Measurements from ENCODE around the gene TMEM129.

TMEM129 gene

DNA sequence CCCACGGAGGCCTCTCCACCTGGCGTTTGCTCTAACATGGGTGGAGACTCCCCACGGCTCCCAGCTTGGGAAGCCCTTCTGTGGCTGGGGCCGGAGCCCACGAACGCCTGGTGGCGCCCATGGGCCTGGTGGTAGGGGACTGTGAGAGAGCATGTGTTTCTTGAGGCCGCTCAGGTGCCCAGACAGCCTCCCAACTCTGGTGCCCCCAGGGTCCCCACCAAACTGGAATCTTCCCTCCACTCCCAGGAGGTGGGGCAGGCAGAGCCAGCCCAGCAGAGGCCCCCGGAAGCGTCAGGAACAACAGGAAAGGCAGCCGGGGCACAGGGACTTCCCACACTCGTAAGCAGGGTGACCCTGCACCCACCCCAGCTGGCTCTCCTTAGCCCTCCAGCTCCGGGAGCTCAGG is 38.7 kb upstream of the TMEM129 start:
- no peak overlapping the region for H3K4me3 ChIP-seq (ENCODE audit: low read depth, low read length)
- TF ChIP-seq MYC (IDR thresholded peaks at IDR 0.05; ENCODE audit: low read depth, low read length) (no peak), POLR2A (IDR thresholded peaks at IDR 0.05; ENCODE audit: extremely low read depth, insufficient read length) (no peak)
- TF ChIP-seq, protein P1, sequence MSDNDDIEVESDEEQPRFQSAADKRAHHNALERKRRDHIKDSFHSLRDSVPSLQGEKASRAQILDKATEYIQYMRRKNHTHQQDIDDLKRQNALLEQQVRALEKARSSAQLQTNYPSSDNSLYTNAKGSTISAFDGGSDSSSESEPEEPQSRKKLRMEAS (IDR thresholded peaks at IDR 0.05; ENCODE audit: low read depth, low read length) = no peak
- TF ChIP-seq, protein P2, sequence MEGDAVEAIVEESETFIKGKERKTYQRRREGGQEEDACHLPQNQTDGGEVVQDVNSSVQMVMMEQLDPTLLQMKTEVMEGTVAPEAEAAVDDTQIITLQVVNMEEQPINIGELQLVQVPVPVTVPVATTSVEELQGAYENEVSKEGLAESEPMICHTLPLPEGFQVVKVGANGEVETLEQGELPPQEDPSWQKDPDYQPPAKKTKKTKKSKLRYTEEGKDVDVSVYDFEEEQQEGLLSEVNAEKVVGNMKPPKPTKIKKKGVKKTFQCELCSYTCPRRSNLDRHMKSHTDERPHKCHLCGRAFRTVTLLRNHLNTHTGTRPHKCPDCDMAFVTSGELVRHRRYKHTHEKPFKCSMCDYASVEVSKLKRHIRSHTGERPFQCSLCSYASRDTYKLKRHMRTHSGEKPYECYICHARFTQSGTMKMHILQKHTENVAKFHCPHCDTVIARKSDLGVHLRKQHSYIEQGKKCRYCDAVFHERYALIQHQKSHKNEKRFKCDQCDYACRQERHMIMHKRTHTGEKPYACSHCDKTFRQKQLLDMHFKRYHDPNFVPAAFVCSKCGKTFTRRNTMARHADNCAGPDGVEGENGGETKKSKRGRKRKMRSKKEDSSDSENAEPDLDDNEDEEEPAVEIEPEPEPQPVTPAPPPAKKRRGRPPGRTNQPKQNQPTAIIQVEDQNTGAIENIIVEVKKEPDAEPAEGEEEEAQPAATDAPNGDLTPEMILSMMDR (IDR thresholded peaks at IDR 0.05; ENCODE audit: low read depth, low read length) = peak; percentile 7
- DNase-seq (ENCODE audit: low read depth) = no peak

DNA sequence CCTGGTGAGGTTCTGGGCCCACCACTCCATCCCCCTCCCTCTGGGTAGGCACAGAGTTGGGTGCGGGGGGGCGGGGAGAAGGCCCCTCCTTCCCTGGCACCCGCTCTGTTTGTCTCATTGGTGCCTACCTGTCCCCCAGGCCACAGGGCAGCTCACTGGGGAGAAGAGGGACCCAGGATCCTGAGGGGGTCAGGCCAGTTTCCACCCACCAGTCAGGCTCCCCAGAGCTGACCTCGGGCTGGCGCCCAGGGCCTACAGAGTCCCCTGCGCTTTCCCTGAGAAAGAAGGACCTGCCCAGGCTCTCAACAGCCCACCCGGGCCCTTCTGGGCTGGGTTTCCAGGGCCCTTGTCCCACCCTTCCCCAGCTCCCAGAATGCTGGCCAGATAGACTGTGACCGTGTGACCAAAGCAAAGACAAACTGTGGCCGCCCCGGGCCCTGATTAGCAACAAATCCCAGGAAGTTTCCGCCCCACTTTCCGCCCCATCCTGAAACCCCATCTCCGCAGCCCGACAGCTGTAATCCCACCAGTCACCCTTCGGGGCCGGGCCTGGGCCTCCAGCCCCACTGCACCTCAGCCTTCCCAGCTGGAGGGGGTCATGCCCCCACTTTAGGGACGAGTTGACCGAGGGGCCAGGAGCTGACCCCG is 38.2 kb upstream of the TMEM129 start:
- DNase-seq (ENCODE audit: low read depth) = no peak
- H3K4me3 ChIP-seq (ENCODE audit: low read depth, low read length) = no peak overlapping the region
- TF ChIP-seq, protein P1 (IDR thresholded peaks at IDR 0.05; ENCODE audit: low read depth, low read length) = no peak
- no peak for TF ChIP-seq MYC (IDR thresholded peaks at IDR 0.05; ENCODE audit: low read depth, low read length)
- no peak for TF ChIP-seq POLR2A (IDR thresholded peaks at IDR 0.05; ENCODE audit: extremely low read depth, insufficient read length)

DNA sequence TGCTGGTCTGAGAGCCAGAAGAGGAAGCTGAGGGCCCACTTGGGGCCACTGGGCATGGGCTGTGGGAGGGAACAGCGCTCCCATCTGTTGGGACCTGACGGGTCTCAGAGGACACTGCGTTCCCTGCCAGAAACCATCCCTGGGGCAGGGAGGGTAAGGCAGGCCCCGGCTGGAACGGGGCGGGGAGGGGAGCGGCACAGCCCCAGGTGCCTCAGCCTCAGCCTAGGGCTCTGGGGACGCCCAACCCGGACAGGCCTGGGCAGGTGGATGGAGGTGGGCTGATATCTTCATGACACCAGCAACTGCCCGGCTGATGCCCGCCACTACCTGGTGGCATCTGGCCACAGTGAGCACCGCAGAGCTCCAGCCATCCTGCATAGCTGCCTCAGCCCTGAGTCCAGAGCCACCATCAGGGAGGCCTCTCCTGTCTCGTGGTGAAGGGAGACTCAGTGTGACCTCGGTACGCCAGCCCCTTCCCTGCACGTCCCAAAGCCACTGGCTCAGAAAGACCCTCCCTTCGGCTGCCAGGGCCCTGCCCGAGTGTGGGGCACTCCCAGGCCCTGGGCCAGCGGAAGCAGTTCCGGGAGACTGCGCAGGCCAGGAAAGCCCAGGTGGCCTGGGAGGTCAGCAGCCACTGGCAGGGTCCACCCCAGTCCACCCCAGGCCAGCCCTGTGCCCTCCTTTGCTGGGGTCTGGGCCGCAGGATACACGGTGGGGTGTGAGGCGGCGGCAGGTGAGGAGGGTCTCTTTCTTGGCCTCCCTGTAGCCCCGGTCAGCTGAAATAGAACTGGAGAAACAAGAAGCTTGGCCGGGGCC is 37.4 kb upstream of the TMEM129 start:
- TF ChIP-seq, protein P2 (IDR thresholded peaks at IDR 0.05; ENCODE audit: low read depth, low read length) = no peak
- TF ChIP-seq MYC (IDR thresholded peaks at IDR 0.05; ENCODE audit: low read depth, low read length) (no peak), POLR2A (IDR thresholded peaks at IDR 0.05; ENCODE audit: extremely low read depth, insufficient read length) (no peak)
- TF ChIP-seq, protein P1 (IDR thresholded peaks at IDR 0.05; ENCODE audit: low read depth, low read length) = no peak
- DNase-seq (ENCODE audit: low read depth) = no peak
- H3K4me3 ChIP-seq (ENCODE audit: low read depth, low read length) = no peak overlapping the region

DNA sequence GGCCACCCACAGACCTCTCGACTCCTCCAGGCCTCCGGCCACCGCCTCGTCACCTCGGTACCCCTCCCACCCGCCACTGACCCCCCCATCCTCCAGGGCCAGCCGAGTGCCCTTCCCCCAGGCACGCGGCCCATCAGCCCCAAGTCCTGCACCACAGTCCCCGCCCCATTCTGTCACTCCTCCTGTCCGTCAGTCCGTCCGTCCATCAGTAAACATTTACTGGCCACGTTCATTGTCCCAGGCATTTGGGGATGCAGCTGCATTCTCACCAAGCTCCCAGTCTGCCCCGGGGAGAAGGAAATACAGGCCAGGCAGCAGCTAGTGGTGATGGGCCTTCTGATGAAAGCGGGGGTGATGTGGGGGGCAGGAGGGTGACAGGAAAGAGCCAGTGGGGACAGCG is 36.7 kb upstream of the TMEM129 start:
- H3K4me3 ChIP-seq (ENCODE audit: low read depth, low read length) = no peak overlapping the region
- DNase-seq (ENCODE audit: low read depth) = no peak
- TF ChIP-seq, protein P1 (IDR thresholded peaks at IDR 0.05; ENCODE audit: low read depth, low read length) = no peak
- TF ChIP-seq, protein P2 (IDR thresholded peaks at IDR 0.05; ENCODE audit: low read depth, low read length) = no peak
- TF ChIP-seq POLR2A (IDR thresholded peaks at IDR 0.05; ENCODE audit: extremely low read depth, insufficient read length) = no peak
- TF ChIP-seq MYC (IDR thresholded peaks at IDR 0.05; ENCODE audit: low read depth, low read length) = 0 out of 2 replicates have a peak, but pooled peaks have one; percentile 17

DNA sequence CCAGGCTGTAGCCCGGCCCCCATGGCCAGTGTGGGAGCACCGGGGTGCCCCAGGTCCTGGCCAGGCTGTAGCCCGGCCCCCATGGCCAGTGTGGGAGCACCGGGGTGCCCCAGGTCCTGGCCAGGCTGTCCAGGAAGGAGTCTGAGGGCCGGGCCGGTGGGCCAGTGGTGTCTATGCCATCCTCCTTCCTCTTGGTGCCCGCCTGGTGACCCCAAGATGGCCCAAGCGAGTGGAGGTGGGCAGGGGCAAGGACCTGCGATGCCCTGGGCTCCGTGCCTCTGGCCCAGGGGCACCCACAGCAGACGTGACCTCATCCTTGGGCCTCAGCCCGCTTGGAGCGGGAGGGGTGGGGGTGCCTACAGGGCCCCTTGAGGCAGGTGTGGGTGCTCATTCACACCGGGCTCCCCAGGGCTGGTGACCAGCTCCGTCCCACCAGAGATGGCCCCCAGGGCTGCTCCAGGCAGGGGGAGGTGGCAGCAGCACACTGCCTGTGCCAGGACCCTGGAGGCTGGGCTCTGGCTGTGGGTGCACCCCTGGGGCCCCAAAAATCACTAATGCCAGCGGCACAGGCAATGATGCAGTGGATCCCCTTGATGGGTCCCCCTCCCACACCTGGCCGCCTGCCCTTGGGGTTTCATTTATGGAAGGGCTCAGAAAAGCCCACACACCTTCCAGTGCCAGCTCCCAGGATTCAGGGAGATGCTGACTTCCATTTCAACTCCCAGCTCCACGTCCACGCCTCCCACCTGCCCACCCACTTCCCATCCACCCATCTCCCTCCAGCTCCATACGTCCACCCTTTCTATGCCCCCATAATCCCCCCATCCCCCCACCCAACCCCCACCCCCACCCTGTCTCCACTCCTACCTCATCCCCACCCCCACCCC is 36.0 kb upstream of the TMEM129 start:
- no peak for DNase-seq (ENCODE audit: low read depth)

More for the DNA sequence above, 36.0 kb upstream of the TMEM129 start:
- no peak for TF ChIP-seq POLR2A (IDR thresholded peaks at IDR 0.05; ENCODE audit: extremely low read depth, insufficient read length)
- TF ChIP-seq, protein P2 (IDR thresholded peaks at IDR 0.05; ENCODE audit: low read depth, low read length) = no peak
- no peak for TF ChIP-seq MYC (IDR thresholded peaks at IDR 0.05; ENCODE audit: low read depth, low read length)
- TF ChIP-seq, protein P1 (IDR thresholded peaks at IDR 0.05; ENCODE audit: low read depth, low read length) = no peak
- no peak overlapping the region for H3K4me3 ChIP-seq (ENCODE audit: low read depth, low read length)

All from NB4 (cell line).